PC-3 (cell line): Measurements from ENCODE around the gene TNK1.

ENCODE experiments used
- EZH2 ChIP-seq: fragments of 300-600 bp; sonication (generic); IDR thresholded peaks from one replicate; pipeline ENCODE4 v1.6.1; 2017; ENCODE audit warnings: antibody characterized with exemption, mild to moderate bottlenecking, low read length; ENCODE audit not compliant: unreplicated experiment
- EZH2phosphoT487 ChIP-seq: fragments of 300-600 bp; sonication (generic); IDR thresholded peaks from 2 replicates; pipeline ENCODE4 v1.6.1; 2018; ENCODE audit warnings: mild to moderate bottlenecking, antibody characterized with exemption, low read length, borderline replicate concordance
- TF ChIP-seq, protein P1 (sequence below): fragments of 300-600 bp; sonication (generic); conservative IDR thresholded peaks from 2 replicates; pipeline ENCODE4 v1.5.1; 2017; ENCODE audit warnings: antibody characterized with exemption, low read depth, mild to moderate bottlenecking, low read length

DNA sequence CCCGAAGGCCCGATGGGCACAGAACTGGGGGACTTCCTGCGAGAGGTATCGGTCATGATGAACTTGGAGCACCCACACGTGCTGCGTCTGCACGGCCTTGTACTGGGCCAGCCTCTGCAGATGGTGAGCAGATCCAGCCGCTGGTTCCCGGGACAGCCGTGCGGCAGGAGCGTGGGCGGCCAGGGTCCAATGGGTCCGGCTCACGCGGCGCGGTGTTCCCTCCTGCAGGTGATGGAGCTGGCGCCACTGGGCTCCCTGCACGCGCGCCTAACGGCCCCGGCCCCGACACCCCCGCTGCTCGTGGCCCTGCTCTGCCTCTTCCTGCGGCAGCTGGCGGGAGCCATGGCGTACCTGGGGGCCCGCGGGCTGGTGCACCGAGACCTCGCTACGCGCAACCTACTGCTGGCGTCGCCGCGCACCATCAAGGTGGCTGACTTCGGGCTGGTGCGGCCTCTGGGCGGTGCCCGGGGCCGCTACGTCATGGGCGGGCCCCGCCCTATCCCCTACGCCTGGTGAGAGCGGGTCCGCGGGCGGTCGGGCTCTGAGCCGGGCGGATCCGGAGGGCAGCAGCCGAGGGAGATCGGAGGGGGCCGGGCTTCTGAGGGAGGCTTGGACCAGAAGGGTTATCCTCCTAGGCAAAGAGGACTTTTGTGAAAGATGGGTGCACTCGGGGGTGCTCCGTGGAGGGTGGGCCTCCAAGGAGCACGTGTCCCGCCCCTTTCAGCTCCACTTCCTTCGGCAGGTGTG, 3.0 kb downstream of the TNK1 start:
- TF ChIP-seq, protein P1, sequence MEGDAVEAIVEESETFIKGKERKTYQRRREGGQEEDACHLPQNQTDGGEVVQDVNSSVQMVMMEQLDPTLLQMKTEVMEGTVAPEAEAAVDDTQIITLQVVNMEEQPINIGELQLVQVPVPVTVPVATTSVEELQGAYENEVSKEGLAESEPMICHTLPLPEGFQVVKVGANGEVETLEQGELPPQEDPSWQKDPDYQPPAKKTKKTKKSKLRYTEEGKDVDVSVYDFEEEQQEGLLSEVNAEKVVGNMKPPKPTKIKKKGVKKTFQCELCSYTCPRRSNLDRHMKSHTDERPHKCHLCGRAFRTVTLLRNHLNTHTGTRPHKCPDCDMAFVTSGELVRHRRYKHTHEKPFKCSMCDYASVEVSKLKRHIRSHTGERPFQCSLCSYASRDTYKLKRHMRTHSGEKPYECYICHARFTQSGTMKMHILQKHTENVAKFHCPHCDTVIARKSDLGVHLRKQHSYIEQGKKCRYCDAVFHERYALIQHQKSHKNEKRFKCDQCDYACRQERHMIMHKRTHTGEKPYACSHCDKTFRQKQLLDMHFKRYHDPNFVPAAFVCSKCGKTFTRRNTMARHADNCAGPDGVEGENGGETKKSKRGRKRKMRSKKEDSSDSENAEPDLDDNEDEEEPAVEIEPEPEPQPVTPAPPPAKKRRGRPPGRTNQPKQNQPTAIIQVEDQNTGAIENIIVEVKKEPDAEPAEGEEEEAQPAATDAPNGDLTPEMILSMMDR, result no peak
- TF ChIP-seq EZH2phosphoT487 (no peak), EZH2 (no peak)
